GM18519 (cell line): ENCODE measurements around the gene WNK1.
A peak's percentile ranks its signal among the peaks of the same experiment; 100 is the strongest.
"Not testable (repeated sequence)": the region's sequence is repeated elsewhere in the genome, so short reads cannot be mapped to it uniquely, and the experiment has no call there.

Source experiments
- ATAC-seq: cut with Tn5 transposase; IDR thresholded peaks from one replicate; pipeline ENCODE4 v1.9.1; 2021; ENCODE audit warnings: mild to moderate bottlenecking, moderate library complexity; ENCODE audit not compliant: unreplicated experiment, low FRiP score

WNK1 gene

GRCh38 chr12:751999-752694, at the start of gene WNK1:
TSS of gene WNK1 (plus strand) at chr12:752579. CDS start at chr12:753566, 987 bp downstream.
- ATAC-seq = peak; percentile 43

GRCh38 chr12:704516-705242, 47.7 kb upstream of the WNK1 start:
- ATAC-seq = no peak

GRCh38 chr12:708084-708483, 44.3 kb upstream of the WNK1 start:
- not testable (repeated sequence) for ATAC-seq

- ATAC-seq = no peak
Measured at GRCh38 chr12:709455-710020, 42.8 kb upstream of the WNK1 start.

GRCh38 chr12:712172-712863, 40.1 kb upstream of the WNK1 start:
- ATAC-seq = no peak

- ATAC-seq = no peak
Measured at GRCh38 chr12:713281-713875, 39.0 kb upstream of the WNK1 start.

GRCh38 chr12:716506-716905, 35.9 kb upstream of the WNK1 start:
- ATAC-seq = no peak

GRCh38 chr12:718756-719102, 33.6 kb upstream of the WNK1 start:
- no peak for ATAC-seq

- no peak for ATAC-seq
Measured at GRCh38 chr12:720231-720941, 32.0 kb upstream of the WNK1 start.

- ATAC-seq = no peak
Measured at GRCh38 chr12:724194-724855, 28.1 kb upstream of the WNK1 start.

- no peak for ATAC-seq
Measured at GRCh38 chr12:725076-725475, 27.3 kb upstream of the WNK1 start.

- ATAC-seq = no peak
Measured at GRCh38 chr12:726281-727140, 25.9 kb upstream of the WNK1 start.

- ATAC-seq = no peak
Measured at GRCh38 chr12:727321-727720, 25.1 kb upstream of the WNK1 start.

GRCh38 chr12:728781-729180, 23.6 kb upstream of the WNK1 start:
- no peak for ATAC-seq

- no peak for ATAC-seq
Measured at GRCh38 chr12:729221-729620, 23.2 kb upstream of the WNK1 start.

- ATAC-seq = no peak
Measured at GRCh38 chr12:730550-730949, 21.8 kb upstream of the WNK1 start.

- no peak for ATAC-seq
Measured at GRCh38 chr12:737122-737739, 15.1 kb upstream of the WNK1 start.

GRCh38 chr12:738712-739111, 13.7 kb upstream of the WNK1 start:
- ATAC-seq = no peak
